Measurements from ENCODE around the gene GCK.

- TF ChIP-seq POLR2A (IDR thresholded peaks at IDR 0.05): no peak
- TF ChIP-seq, protein P1, sequence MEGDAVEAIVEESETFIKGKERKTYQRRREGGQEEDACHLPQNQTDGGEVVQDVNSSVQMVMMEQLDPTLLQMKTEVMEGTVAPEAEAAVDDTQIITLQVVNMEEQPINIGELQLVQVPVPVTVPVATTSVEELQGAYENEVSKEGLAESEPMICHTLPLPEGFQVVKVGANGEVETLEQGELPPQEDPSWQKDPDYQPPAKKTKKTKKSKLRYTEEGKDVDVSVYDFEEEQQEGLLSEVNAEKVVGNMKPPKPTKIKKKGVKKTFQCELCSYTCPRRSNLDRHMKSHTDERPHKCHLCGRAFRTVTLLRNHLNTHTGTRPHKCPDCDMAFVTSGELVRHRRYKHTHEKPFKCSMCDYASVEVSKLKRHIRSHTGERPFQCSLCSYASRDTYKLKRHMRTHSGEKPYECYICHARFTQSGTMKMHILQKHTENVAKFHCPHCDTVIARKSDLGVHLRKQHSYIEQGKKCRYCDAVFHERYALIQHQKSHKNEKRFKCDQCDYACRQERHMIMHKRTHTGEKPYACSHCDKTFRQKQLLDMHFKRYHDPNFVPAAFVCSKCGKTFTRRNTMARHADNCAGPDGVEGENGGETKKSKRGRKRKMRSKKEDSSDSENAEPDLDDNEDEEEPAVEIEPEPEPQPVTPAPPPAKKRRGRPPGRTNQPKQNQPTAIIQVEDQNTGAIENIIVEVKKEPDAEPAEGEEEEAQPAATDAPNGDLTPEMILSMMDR (IDR thresholded peaks at IDR 0.05): no peak
These were observed 43.0 kb downstream of the GCK start for GRCh38 chr7:44145969-44146911.

Measured in heart left ventricle (tissue), 13 donors.